LNCAP (cell line): ENCODE results near the gene SEMA5A.

ENCODE experiments used
- CTCF ChIP-seq: fragments of 450-650 bp; IDR thresholded peaks from 2 replicates; pipeline ENCODE4 v1.5.1; 2017; ENCODE audit warnings: mild to moderate bottlenecking

Gene SEMA5A

GRCh38 chr5:9241479-9242305 lies 304.2 kb downstream of the SEMA5A start:
- TF ChIP-seq CTCF, result no peak

DNA sequence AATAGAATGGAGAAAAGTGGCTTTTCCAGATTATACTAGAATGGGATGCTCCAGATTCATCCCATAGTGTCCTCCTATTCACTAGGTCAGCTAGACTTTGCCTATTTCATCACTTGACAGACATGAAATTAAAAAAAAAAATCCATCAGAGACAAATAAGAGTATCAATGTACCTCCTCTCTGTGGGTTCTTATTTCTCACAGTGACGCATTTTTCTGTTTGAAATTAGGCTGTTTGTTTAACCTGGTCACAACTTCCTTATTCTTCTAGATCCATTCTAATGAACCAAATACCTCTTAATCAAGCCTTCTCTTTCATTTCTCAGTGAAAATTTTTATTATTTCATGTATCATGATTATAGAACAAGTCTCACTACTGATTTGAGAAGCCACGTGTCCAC lies 305.4 kb downstream of the SEMA5A start:
- no peak for TF ChIP-seq CTCF

GRCh38 chr5:9239626-9240025 lies 306.2 kb downstream of the SEMA5A start:
- TF ChIP-seq CTCF, result no peak

GRCh38 chr5:9239071-9239470 lies 306.8 kb downstream of the SEMA5A start:
- no peak for TF ChIP-seq CTCF

- no peak for TF ChIP-seq CTCF
Observed at GRCh38 chr5:9233712-9234111, 312.2 kb downstream of the SEMA5A start.

DNA sequence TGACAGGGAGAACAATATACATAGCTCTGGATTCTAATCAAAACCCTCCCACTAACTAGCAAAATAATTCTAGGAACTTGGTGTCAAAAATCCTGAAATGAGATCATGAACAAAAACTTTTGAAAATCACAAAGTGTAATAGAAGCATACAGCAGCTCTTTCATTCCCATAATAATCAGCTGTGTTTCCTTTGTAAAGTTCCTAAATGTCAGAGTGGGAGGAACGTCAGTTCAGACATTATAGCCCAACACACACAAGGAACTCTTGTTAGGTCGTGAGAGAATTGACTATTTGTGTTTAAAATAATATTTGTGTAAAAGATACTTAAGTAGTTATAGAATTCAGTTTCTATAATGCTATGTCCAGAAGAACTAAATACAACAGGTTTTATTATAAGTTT lies 312.8 kb downstream of the SEMA5A start:
- TF ChIP-seq CTCF, result no peak

DNA sequence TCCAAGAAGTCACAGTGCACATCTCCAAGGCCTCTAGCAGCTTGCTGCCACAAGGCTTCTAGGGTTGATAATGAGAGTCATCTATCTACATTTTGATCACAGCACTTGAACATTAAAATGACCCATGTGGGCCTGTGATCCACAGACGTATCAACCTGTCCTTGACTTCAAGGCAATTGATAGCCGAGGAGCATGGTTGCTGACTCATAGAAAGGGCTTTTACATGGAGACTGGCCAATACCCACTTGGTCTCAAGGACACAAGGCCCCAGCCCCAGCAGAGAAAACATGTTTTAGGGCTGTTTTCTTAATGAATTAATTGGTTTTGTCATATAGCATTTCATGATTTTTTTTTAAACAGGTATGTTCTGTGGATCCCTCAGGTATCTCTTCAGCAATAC lies 314.0 kb downstream of the SEMA5A start:
- TF ChIP-seq CTCF, result no peak

GRCh38 chr5:9230355-9230754 lies 315.5 kb downstream of the SEMA5A start:
- no peak for TF ChIP-seq CTCF
